HL-60 (cell line): ENCODE results near the gene DSG1.

ENCODE experiments used
- DNase-seq, 2 experiments: peaks; one replicate each; pipeline ENCODE4 v3.0.0-alpha.2; 2010 to 2020; ENCODE audit warnings: low read depth in 1 of 2, low spot score in 1 of 2
- H3K27ac ChIP-seq: fragments of 250-450 bp; sonication (Bioruptor Pico); replicated peaks from 2 replicates; pipeline ENCODE4 v1.5.1; 2020; ENCODE audit warnings: mild to moderate bottlenecking, moderate library complexity
- H3K27me3 ChIP-seq: fragments of 250-450 bp; sonication (Bioruptor Pico); 2 replicates; pipeline ENCODE4 v1.5.1; 2021; ENCODE audit warnings: mild to moderate bottlenecking, moderate library complexity; ENCODE audit not compliant: insufficient read depth, poor library complexity, severe bottlenecking
- H3K4me3 ChIP-seq: replicated peaks from 2 replicates; pipeline ENCODE4 v1.5.1; 2011; ENCODE audit warnings: mild to moderate bottlenecking, control low read depth, low read length; ENCODE audit not compliant: insufficient read depth
- GABPA ChIP-seq: IDR thresholded peaks from 2 replicates; pipeline ENCODE4 v1.6.1; 2012; ENCODE audit warnings: low read depth
- POLR2AphosphoS5 ChIP-seq: IDR thresholded peaks from 2 replicates; pipeline ENCODE4 v1.6.1; 2012; ENCODE audit warnings: low read depth
- SPI1 ChIP-seq: IDR thresholded peaks from 2 replicates; pipeline ENCODE4 v1.6.1; 2012; ENCODE audit warnings: low read depth, mild to moderate bottlenecking, borderline replicate concordance
- TF ChIP-seq, protein P1 (sequence below): IDR thresholded peaks from one replicate; pipeline ENCODE4 v1.5.1; 2011; ENCODE audit warnings: low read length, control low read depth, inconsistent platforms; ENCODE audit not compliant: insufficient read depth
- TF ChIP-seq, protein P2 (sequence below): IDR thresholded peaks from 2 replicates; pipeline ENCODE4 v1.6.1; 2012; ENCODE audit warnings: low read depth; ENCODE audit not compliant: insufficient replicate concordance

The DSG1 gene

DNA sequence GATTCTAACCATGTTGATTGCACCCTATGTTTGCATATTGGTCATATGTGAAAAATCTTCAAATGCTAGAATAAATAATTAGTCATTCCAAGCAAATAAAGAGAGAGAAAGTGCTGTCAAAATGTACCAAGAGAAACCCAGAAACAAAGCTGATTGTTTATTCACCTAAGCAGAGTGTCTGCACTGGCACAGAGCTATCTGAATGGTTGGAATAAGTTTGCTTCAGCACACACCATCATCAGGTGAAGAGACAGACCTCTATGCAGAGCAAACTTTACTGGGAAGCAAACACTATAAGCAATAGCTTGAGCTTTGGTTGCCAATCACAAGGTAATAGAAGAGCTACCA lies 84.0 kb downstream of the DSG1 start:
- TF ChIP-seq, protein P1, sequence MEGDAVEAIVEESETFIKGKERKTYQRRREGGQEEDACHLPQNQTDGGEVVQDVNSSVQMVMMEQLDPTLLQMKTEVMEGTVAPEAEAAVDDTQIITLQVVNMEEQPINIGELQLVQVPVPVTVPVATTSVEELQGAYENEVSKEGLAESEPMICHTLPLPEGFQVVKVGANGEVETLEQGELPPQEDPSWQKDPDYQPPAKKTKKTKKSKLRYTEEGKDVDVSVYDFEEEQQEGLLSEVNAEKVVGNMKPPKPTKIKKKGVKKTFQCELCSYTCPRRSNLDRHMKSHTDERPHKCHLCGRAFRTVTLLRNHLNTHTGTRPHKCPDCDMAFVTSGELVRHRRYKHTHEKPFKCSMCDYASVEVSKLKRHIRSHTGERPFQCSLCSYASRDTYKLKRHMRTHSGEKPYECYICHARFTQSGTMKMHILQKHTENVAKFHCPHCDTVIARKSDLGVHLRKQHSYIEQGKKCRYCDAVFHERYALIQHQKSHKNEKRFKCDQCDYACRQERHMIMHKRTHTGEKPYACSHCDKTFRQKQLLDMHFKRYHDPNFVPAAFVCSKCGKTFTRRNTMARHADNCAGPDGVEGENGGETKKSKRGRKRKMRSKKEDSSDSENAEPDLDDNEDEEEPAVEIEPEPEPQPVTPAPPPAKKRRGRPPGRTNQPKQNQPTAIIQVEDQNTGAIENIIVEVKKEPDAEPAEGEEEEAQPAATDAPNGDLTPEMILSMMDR, result no peak
- TF ChIP-seq GABPA (no peak), SPI1 (no peak), POLR2AphosphoS5 (no peak)
- TF ChIP-seq, protein P2, sequence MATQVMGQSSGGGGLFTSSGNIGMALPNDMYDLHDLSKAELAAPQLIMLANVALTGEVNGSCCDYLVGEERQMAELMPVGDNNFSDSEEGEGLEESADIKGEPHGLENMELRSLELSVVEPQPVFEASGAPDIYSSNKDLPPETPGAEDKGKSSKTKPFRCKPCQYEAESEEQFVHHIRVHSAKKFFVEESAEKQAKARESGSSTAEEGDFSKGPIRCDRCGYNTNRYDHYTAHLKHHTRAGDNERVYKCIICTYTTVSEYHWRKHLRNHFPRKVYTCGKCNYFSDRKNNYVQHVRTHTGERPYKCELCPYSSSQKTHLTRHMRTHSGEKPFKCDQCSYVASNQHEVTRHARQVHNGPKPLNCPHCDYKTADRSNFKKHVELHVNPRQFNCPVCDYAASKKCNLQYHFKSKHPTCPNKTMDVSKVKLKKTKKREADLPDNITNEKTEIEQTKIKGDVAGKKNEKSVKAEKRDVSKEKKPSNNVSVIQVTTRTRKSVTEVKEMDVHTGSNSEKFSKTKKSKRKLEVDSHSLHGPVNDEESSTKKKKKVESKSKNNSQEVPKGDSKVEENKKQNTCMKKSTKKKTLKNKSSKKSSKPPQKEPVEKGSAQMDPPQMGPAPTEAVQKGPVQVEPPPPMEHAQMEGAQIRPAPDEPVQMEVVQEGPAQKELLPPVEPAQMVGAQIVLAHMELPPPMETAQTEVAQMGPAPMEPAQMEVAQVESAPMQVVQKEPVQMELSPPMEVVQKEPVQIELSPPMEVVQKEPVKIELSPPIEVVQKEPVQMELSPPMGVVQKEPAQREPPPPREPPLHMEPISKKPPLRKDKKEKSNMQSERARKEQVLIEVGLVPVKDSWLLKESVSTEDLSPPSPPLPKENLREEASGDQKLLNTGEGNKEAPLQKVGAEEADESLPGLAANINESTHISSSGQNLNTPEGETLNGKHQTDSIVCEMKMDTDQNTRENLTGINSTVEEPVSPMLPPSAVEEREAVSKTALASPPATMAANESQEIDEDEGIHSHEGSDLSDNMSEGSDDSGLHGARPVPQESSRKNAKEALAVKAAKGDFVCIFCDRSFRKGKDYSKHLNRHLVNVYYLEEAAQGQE, result no peak
- no peak for DNase-seq
- Histone ChIP-seq H3K27ac (no peak overlapping the region), H3K27me3 (peaks cover 3% of the 10 kb centered on the region), H3K4me3 (no peak overlapping the region)

DNA sequence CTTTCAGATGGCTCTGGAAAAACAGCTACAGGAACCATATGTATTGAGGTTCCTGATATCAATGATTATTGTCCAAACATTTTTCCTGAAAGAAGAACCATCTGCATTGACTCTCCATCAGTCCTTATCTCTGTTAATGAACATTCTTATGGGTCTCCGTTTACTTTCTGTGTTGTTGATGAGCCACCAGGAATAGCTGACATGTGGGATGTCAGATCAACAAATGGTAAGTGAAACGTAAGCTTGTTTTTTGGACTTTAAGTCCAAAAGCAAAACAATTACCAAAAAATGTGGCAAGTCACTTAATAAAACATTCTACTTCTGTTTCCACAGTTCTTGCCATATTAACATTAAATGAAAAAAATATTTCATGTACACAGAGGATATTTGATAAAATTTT lies 85.4 kb downstream of the DSG1 start:
- no peak overlapping the region for H3K4me3 ChIP-seq
- no peak for DNase-seq
- H3K27ac ChIP-seq, result no peak overlapping the region
- TF ChIP-seq, protein P1, result no peak
- TF ChIP-seq POLR2AphosphoS5 (no peak), SPI1 (no peak), GABPA (no peak)
- TF ChIP-seq, protein P2, result no peak
- H3K27me3 ChIP-seq, result peaks cover 3% of the 10 kb centered on the region
